SIG-M5 treated with dmso at 0.1 percent for 504 hours (cell line): ENCODE measurements around the gene SERINC3.
"Not testable (repeated sequence)": the region's sequence is repeated elsewhere in the genome, so short reads cannot be mapped to it uniquely, and the experiment has no call there.

Experiments used
- DNase-seq: peaks from one replicate; lab custom pipeline; 2025; ENCODE audit not compliant: unreplicated experiment; lab: John Stamatoyannopoulos, UW

SERINC3 gene

DNA sequence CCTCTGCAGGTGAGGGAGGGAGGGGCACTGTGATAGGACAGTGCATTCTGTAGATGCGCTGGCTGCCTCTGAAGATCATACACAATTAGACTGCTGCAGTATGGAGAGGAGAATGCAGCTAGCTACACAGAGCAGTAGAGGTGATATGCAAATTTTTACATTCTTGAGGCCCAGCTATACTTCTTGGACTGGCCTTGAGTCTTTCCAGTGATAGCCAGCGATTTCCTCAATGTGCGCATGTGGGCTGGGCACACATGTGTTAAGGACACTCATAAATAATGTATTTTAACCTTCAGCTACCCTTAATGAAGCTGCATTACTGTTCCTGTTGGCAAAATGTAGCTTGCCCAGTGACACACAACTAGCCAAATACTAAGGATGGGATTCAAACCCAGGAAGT lies 27.2 kb downstream of the SERINC3 start:
- no peak for DNase-seq

DNA sequence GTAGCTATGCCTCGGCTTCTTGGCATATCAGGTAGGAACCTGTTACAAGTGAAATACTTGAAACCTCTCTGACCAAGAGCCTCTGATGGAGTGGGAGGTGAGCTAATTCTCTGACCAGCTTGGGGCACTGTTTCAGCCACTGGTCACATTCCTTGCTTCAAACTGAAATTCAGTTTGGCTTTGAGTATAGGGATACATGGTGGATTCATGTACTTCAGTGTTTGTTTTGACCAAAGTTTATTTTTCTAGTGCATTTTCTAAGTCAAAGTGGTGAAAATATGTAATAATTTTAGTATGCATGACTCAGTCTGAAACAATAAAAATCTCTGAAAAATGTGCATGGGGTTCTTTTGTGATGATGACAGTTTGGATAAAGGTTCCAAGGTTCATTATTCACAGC lies 27.6 kb downstream of the SERINC3 start:
- no peak for DNase-seq

DNA sequence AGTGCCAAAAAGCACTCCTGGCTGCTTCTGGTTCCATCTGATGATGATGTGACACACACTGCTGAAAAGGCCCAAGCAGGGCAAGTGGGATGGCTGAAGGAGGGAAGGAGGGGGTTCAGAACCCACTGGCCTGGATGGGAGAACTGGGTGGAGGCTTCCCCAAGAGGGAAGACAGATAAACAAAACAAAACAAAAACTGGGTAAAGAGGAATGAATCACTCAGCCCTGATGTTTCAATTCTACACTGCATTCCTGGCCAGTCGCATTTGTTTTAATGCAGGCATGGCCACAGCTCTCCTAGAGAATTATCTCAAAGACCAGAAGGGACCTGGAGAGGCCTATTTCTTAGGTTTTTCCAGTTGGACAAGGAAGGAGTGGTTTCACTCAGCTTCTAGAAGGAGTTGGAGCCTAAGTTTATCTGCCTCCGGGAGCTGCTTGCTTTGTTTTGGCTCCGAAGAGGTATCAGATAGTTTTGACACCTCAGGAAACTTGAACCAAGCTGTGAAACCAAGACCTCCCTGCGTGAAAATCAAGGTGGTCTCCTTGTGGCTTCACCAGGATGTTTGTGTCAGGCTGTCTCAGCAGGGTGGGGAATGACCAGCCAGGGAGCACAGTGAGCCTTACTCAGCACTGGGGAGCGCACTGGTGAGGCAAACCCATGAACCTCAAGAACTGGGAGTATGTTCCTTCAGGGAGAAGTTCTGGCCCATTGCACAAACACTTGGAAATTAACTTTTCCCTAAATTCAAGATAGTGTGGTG lies 30.1 kb downstream of the SERINC3 start:
- DNase-seq = no peak

DNA sequence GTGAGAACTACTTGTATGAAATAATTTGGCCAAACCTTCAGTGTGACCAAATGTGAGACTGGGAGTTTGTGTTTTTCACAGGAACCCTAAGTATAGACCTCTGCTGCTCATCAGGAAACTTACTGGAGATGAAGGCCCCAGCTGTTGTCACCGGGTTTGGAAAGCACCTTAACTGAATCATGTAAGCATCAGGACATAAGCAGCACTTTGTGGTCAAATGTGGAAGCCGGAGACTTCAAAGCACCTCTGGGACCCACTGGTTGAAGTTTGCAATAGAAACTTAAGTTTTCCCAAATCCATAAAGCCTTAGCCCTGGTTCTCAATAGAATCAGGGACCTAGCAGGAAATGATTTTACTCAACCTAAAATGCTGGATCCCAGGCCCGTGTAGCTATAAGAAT lies 31.9 kb downstream of the SERINC3 start:
- DNase-seq = no peak

DNA sequence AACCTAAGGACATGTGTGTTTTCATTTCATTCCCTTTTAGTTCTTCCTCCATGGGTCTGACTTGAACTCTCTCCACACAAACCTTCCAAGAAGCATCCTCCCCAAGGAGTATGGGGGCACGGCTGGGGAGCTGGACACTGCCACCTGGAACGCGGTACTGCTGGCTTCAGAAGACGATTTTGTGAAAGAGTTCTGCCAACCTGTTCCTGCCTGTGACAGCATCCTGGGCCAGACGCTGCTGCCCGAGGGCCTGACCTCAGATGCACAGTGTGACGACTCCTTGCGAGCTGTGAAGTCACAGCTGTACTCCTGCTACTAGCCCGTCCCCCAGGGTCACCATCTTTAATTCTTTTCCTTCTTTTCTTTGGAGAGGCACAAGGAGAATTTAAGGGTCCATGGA lies 32.6 kb downstream of the SERINC3 start:
- DNase-seq = no peak

DNA sequence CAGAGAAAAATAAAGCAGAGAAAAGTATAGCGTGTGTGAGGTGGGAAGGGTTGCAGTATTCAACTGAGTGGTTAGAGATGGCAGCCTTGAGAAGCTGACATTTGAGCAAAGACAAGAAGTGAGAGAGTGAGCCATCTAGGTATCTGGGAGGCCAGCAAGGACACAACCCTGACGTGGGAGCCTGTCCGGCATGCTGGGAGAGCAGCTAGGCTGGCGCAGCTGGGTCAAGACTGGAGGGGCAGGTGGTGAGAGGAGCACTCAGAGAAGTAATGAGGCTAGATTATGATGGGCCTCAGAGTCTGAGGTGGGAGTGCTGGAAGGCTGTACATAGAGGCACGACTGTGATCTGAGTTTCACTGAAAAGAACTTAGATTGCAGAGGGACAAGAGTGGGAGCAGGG lies 33.3 kb downstream of the SERINC3 start:
- DNase-seq = no peak

DNA sequence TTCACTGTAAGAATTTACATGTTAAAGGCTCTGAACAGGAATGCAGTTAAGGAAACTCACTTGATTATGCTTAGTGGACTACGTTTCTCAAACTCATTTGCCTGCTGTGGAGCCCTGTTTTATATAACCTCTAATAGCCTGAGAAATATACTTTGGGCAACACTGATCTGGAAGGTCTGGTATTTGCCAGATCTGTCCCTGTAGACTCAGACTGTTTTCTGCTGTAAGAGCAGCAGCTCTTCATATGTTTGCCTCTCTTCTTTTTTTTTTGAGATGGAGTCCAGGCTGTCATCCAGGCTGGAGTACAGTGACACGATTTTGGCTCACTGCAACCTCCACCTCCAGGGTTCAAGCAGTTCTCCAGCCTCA lies 36.1 kb downstream of the SERINC3 start:
- no peak for DNase-seq

DNA sequence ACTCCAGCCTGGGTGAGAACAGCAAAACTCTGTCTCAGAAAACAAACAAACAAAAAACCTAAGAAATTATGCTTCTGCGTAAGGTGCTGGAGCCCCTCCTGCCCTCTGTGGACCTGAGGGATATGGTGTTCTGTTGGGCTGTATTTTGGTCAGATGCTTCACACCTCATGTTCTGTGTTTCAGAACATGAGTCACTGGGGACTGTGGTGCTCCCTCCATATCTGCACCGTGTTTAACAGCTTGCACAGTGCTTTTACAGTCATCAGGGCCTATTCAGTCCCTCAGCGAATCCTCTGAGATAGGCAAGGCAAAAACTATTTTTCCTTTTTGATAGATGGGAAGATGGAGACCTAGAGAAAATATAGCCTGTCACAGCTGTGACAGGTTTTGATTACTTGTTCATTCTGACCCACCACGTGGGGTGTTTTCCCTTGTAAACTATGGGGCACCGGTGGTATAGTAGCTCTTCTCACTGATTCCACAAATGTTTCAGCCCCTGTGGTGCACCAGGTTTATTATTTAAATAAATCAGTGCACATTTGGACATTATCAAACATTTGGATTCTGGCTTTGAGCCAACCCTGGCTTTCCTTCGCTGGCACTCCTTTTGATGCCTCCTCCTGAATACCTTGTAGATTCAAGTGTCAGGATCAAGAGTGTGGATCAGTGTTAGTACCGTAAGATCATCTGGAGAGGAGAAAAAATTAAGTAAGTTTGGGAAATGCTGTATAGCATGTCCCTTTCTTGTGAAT lies 36.6 kb downstream of the SERINC3 start:
- no peak for DNase-seq

DNA sequence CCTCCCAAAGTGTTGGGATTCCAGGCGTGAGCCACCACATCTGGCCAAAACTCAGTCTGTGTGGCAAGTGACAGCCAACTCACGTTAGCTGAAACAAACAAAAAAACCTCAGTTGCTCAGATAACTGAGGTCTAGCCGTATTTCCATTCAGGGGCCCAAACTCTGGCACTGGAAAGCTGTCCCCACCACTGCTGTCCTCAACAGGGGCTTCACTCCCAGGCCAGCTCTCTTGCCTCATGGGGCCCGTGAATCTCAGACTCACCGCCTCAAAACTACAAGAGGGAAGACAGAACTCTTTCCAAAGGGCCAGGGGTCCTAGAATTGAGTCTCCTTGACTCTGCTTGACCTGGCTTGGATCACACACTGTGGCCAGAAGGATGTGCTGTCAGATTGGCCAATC lies 38.8 kb downstream of the SERINC3 start:
- no peak for DNase-seq

DNA sequence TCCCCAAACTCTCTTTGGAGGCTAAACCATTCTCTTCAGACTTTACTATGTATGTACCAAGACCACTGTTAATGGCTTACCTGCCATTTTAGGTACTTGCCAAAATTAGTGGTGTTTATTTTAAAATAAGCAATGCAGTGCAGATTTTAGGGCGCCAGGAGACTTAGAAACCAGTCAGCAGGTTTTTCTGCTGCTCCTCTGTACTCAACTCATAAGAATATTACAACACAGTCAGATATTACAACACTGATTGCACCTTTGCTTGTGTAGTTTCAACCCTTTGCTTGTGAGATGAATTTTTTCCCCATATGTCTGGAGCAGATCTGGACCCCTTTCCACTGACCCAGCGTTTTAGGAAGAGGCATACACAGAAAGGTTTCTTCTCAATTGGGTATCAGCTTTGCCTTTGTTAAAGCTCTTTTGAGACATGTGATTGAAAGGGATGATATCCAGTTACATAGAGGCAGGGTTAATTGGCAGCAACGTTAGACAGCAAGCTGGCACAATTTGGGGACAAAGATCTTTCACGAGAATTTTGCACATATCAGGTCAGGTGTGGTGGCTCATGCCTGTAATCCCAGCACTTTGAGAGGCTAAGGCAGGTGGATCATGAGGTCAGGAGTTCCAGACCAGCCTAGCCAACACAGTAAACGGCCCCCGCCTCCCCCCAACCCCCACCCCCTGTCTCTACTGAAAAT lies 40.0 kb downstream of the SERINC3 start:
- no peak for DNase-seq

DNA sequence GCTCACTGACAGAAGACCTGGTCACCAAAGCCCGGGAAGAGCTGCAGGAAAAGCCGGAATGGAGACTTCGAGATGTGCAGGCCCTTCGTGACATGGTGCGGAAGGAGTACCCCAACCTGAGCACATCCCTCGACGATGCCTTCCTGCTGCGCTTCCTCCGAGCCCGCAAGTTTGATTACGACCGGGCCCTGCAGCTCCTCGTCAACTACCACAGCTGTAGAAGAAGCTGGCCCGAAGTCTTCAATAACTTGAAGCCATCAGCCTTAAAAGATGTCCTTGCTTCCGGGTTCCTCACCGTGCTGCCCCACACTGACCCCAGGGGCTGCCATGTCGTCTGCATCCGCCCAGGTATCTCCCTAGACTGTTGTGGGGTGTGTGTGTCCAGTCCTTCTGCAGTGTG lies 41.8 kb downstream of the SERINC3 start:
- no peak for DNase-seq

DNA sequence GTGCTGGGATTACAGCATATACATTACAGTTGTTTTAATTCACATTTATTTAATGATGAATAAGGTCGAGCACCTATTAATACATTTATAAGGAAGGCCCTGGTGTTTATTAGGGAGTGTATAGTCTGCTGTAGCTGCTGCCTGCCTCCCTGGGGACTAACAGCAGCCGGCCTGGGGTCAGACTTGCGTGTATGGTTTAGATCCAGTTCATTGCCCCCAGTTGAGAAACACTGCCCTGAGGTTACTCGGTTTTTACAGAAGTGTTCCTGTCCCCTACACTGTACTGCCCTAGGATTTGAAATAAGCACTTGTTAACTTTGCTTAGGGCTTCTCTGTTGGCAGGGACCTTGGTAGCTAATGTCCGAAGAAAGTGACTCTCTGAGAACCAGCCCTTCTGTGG lies 42.2 kb downstream of the SERINC3 start:
- no peak for DNase-seq

DNA sequence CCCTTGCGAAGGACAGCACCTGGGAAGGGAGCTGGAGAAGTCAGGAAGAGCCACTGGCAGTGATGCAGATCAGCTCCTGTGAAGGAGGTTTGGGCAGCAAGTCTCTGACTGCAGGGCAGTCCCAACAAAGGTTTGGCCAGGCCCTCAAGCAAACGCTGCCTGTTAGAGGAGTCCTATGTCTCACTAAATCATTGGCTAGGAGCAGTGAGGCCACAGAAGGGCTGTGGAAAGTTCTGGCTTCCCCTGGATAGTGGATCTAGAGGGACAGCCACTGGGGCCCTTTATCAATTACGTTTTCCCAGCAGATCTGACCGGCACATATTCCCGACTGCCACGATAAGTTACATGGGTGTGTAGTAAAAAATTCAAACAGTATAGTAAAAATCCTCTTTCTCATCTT lies 43.7 kb downstream of the SERINC3 start:
- DNase-seq = no peak

DNA sequence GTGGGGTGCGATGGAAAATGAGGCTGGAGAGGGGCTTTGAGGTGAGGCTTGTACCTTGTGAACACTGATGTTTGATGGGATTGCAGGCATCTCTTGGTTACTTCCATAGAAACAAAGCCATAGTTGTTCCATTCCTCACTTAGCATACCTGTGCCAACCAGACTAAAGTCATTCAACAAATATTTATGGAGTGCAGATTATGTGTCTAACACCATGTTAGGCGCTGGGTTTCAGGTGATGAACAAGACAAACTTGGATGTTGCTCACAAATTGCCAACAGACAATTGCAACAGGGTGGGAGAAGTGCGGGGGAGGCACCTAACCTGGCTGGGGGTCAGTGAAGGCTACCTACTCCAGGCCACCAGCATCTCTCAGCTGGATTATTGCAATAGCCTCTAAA lies 44.7 kb downstream of the SERINC3 start:
- no peak for DNase-seq

DNA sequence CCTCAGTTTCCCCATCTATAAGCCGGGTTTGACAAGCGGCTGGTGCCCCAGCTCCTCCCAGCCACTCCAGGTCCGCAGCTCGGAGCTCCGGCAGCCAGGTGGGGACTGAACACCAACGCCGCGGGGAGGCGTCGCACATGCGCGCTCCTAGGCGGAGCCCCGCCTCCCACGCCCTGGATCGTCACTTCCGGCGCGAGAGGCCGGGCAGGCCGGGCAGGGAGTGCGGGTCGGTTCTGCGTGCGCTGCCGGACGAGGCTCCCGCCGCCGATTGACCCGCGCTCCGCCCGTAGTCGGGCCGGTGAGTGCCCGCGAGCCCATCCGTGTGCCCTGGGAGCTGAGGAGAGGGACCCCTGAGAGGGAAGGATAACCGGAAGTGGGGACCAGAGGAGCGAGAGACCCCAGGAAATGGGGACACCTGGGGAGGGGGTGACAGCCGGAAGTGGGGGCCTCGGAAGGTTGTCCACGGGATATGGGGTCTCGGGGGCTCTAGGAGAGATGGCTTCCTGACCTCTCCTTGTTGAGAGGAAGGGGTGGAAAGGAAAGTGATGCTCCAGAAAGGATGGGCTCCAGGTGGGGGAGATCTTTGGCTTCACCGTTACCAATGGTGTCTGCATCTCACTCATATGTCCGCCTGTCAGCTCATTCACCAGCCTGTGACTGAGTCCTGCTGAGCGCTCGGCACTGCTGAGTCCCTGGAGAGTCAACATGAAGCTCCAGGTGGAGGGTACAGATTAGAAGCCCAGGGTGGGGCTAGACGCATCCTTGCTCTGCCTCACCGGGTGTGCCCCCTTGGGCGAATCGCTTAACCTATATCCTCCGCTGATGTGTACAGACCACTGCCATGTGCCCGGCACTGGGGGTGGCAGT lies 45.9 kb downstream of the SERINC3 start, which contains the start of gene TTPAL:
Gene TTPAL, plus strand, starts transcription at position 181 of the 867 bp plus-strand sequence. CDS start 4,126 bp downstream, outside the sequence.
- peak; percentile 77 for DNase-seq

DNA sequence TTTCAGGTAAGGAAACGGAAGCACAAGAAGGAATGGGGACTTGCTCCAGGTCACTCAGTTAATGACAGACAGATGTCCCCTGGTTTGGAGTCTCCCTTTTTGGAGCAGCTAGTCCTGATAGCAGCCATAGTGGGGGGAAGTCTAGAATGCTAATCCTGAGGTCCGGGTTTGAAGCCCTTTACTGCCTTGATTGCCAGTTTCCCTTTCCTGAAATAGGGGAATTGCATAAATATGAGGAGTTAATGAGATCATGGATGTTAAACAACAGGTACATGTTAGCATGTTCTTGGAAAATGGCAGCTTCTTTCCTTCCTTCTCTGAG lies 46.5 kb downstream of the SERINC3 start:
- DNase-seq = no peak

DNA sequence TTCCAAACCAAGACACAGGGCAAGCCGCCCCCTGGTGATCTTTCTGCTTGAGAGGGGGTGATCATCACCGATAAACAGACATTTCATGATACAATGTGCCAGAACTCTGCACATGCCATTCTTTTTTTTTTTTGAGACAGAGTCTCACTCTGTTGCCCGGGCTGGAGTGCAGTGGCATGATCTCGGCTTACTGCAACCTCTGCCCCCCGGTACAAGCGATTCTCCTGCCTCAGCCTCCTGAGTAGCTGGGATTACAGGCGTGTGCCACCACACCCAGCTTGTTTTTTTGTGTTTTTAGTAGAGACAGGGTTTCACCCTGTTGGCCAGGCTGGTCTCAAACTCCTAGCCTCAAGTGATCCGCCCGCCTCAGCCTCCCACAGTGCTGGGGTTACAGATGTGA lies 49.6 kb downstream of the SERINC3 start:
- DNase-seq = not testable (repeated sequence)

DNA sequence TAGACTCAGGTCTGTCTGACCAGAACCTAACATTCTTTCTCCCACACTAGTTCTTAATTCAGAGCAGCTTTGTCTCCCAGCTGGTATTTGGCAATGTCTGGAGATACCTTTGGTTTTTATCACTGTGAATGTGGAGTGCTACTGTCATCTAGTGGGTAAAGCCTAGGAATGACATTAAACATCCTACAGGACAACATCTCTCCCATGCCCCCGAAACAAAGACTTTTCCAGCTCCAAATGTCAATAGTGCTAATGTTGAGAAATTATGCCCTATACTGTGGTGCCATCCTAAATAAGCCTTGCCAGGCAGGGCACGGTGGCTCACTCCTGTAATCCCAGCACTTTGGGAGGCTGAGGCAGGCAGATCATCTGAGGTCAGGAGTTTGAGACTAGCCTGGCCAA lies 50.4 kb downstream of the SERINC3 start:
- DNase-seq = no peak

DNA sequence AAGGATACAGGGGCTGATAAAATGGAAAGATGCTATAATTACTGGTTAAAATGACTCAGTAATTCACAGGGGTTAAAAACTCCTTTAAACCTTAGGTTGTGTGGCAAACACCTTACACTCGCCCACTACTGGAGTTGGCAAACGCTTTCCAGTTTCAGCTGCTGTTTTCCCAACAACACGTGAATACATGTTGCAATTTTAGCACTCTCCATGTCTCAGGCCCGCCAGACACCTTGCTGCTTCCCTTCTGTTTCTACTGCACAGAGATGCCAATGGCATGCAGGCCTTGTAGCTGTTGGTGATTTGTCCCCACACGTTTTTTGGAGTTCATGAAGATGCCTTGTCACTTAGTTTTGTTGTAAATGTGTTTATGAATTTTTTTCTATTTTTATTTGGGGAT lies 51.5 kb downstream of the SERINC3 start:
- no peak for DNase-seq

DNA sequence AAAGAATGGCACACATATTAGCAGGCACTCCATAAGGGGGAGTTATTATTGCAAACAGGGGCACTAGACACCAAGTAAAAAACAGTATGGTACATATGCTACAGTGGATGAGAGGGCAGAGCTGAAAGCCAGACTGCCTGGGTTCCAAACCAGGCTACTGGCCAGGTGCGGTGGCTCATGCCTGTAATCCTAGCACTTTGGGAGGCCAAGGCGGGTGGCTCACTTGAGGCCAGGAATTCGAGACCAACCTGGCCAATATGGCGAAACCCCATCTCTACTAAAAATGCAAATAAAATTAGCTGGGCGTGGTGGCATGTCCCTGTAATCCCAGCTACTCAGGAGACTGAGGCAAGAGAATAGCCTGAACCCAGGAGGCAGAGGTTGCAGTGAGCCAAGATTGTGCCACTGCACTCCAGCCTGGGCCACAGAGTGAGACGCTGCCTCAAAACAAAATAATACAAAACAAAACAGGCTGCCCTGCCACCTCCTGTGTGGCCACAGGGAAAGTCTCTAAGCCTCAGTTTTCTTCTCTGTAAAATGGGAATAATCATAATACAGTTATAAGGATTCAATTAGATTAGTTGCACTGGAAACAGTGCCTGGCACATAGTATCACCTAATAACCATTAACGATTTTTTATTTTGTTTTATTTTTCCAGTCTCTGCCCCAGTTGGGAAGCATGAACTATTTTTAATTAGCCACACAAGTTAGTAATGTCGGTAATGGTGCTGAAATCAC lies 53.7 kb downstream of the SERINC3 start:
- no peak for DNase-seq
